ENCODE measurements around the gene HYAL4.

- TF ChIP-seq CTCF (IDR thresholded peaks at IDR 0.05) (no peak), ZFX (IDR thresholded peaks at IDR 0.05; ENCODE audit: borderline replicate concordance) (no peak)
Measured at GRCh38 chr7:123795917-123796316, 49.1 kb upstream of the HYAL4 start.
